ENCODE results near the gene ARHGAP11A.

- TF ChIP-seq CTCF (IDR thresholded peaks at IDR 0.05; ENCODE audit: insufficient read depth, low read length, poor library complexity, severe bottlenecking) (no peak), EZH2phosphoT487 (conservative IDR thresholded peaks at IDR 0.05; ENCODE audit: low read length) (no peak)
These were observed 56.3 kb downstream of the ARHGAP11A start for GRCh38 chr15:32671339-32672325.
